Retina (tissue), 1 donor: ENCODE measurements around the gene BANF1.

Experiments
- DNase-seq: peaks from one replicate; pipeline ENCODE4 v3.0.0-alpha.2; 2016

The BANF1 gene

GRCh38 chr11:66042227-66042995 is 40.1 kb downstream of the BANF1 start:
- DNase-seq = no peak

- DNase-seq = no peak
Measured at GRCh38 chr11:66042996-66043906, 40.9 kb downstream of the BANF1 start.

- DNase-seq = no peak
Measured at GRCh38 chr11:66044757-66045156, 42.5 kb downstream of the BANF1 start.

GRCh38 chr11:66045177-66045639 is 42.9 kb downstream of the BANF1 start:
- peak; percentile 80 for DNase-seq

GRCh38 chr11:66046901-66047300 is 44.6 kb downstream of the BANF1 start:
- DNase-seq = no peak

- DNase-seq = no peak
Measured at GRCh38 chr11:66047541-66048365, 45.5 kb downstream of the BANF1 start.

- DNase-seq = peak; percentile 49
Measured at GRCh38 chr11:66048547-66049323, 46.4 kb downstream of the BANF1 start, which contains the start of gene GAL3ST3. Gene GAL3ST3, minus strand, starts transcription at chr11:66049161. Its CDS starts 3,746 bp downstream, at chr11:66045415.

GRCh38 chr11:66050581-66051231 is 48.4 kb downstream of the BANF1 start:
- peak; percentile 19 for DNase-seq

- DNase-seq = no peak
Measured at GRCh38 chr11:66051371-66051765, 49.1 kb downstream of the BANF1 start.

- DNase-seq = peak; percentile 98
Measured at GRCh38 chr11:66051766-66052663, 49.7 kb downstream of the BANF1 start, which contains the start of gene SF3B2. Gene SF3B2, plus strand, starts transcription at chr11:66052364. Its CDS starts 21 bp downstream, at chr11:66052385.

GRCh38 chr11:66052664-66052982 is 50.3 kb downstream of the BANF1 start:
- DNase-seq = no peak
